CD4-positive, alpha-beta T cell (primary cell): ENCODE results near the gene SHANK1. TPM values are rescaled to one million over a fixed set of nuclear protein-coding genes. Genes with fewer than 3 reads are reported as not detected.

ENCODE experiments used
- ATAC-seq: fragments of 200-7000 bp; cut with Tn5 transposase; one replicate; pipeline ENCODE4 v1.10.0; 2022; ENCODE audit warnings: mild to moderate bottlenecking; ENCODE audit not compliant: poor library complexity
- CTCF ChIA-PET: fragments of 350-600 bp; sonication (Branson Sonifier 250); formaldehyde crosslinking; loops from one replicate; lab custom pipeline; 2021; ENCODE audit warnings: antibody characterized with exemption, inconsistent platforms; lab: Charles Lee
- POLR2A ChIA-PET: fragments of 350-600 bp; sonication (Branson Sonifier 250); formaldehyde crosslinking; loops from one replicate; lab custom pipeline; 2021; ENCODE audit warnings: antibody characterized with exemption, inconsistent platforms; lab: Charles Lee
- DNase-seq, 14 experiments: peaks; one replicate each; pipeline ENCODE4 v3.0.0-alpha.2; 2013 to 2020; ENCODE audit warnings: mixed read lengths in 2 of 14
- H3K27ac ChIP-seq, 2 donors: one replicate each; pipeline versions ENCODE4 v1.5.1 to v1.7.0; 2013; ENCODE audit warnings: low read length in 2 of 2, low read depth in 1 of 2, mild to moderate bottlenecking in 1 of 2
- H3K27me3 ChIP-seq, 2 experiments: 1 replicate in 1 of 2; 2 replicates in 1 of 2; pipeline versions ENCODE4 v1.6.1 to v1.7.0; 2013; ENCODE audit warnings: low read length in 2 of 2, control low read depth in 1 of 2, mild to moderate bottlenecking in 1 of 2, moderate library complexity in 1 of 2; ENCODE audit not compliant: insufficient read depth in 2 of 2, control insufficient read depth in 1 of 2
- H3K36me3 ChIP-seq: one replicate; pipeline ENCODE4 v1.6.1; 2013; ENCODE audit warnings: low read length, control low read depth; ENCODE audit not compliant: insufficient read depth
- H3K4me1 ChIP-seq: one replicate; pipeline ENCODE4 v1.6.1; 2013; ENCODE audit warnings: low read length, control low read depth; ENCODE audit not compliant: insufficient read depth
- H3K4me3 ChIP-seq: one replicate; pipeline ENCODE4 v1.5.1; 2013; ENCODE audit warnings: mild to moderate bottlenecking, low read length, moderate library complexity
- H3K9me3 ChIP-seq, 2 experiments: 1 replicate in 1 of 2; 2 replicates in 1 of 2; pipeline versions ENCODE4 v1.6.1 to v1.7.0; 2013; ENCODE audit warnings: low read length in 2 of 2, mild to moderate bottlenecking in 2 of 2, control low read depth in 1 of 2, moderate library complexity in 1 of 2; ENCODE audit not compliant: control insufficient read depth in 1 of 2, insufficient read depth in 1 of 2
- H3K27ac Mint-ChIP-seq: one replicate; pipeline ENCODE4 v1.8.0; 2020; ENCODE audit warnings: mixed read lengths
- H3K27me3 Mint-ChIP-seq: one replicate; pipeline ENCODE4 v1.8.0; 2021; ENCODE audit warnings: mixed read lengths
- H3K36me3 Mint-ChIP-seq: one replicate; pipeline ENCODE4 v1.8.0; 2021; ENCODE audit warnings: low read depth, mixed read lengths
- H3K4me1 Mint-ChIP-seq: one replicate; pipeline ENCODE4 v1.8.0; 2021; ENCODE audit warnings: low read depth, mixed read lengths
- H3K4me3 Mint-ChIP-seq: one replicate; pipeline ENCODE4 v1.8.0; 2020; ENCODE audit warnings: mild to moderate bottlenecking, mixed read lengths
- H3K9me3 Mint-ChIP-seq: one replicate; pipeline ENCODE4 v1.8.0; 2020; ENCODE audit warnings: mixed read lengths
- intact Hi-C, 2 experiments: fragments of 100-400 bp; cut with DNase I in 1 of 2; cut with micrococcal nuclease in 1 of 2; formaldehyde crosslinking; loops; one replicate each; pipeline versions ENCODE4 v1.15.1 to v1.9.0; 2023 to 2025; cut with DNase I, micrococcal nuclease
- total RNA-seq, 174 experiments: library from RNA in 2 of 174; stranded (reverse) in 2 of 174; gene quantifications; one replicate each; pipeline ENCODE4 v1.2.3 and lab custom pipeline; 2021 to 2026
- TF ChIP-seq, protein P1 (sequence below): fragments of 200-600 bp; IDR thresholded peaks from one replicate; pipeline ENCODE4 v1.8.0; 2022; ENCODE audit warnings: antibody characterized with exemption, mild to moderate bottlenecking

SHANK1 gene
- total RNA-seq, 2 experiments from 2014 or later, result not detected

- H3K4me3 ChIP-seq, result no peak overlapping the region
- Mint-ChIP-seq H3K4me3 (no peak overlapping the region), H3K4me1 (no peaks in the 10 kb centered on the region), H3K27me3 (peaks cover 81% of the 10 kb centered on the region), H3K36me3 (no peaks in the 10 kb centered on the region), H3K9me3 (no peaks in the 10 kb centered on the region), H3K27ac (no peak overlapping the region)
- H3K36me3 ChIP-seq, result no peaks in the 10 kb centered on the region
- TF ChIP-seq, protein P1, sequence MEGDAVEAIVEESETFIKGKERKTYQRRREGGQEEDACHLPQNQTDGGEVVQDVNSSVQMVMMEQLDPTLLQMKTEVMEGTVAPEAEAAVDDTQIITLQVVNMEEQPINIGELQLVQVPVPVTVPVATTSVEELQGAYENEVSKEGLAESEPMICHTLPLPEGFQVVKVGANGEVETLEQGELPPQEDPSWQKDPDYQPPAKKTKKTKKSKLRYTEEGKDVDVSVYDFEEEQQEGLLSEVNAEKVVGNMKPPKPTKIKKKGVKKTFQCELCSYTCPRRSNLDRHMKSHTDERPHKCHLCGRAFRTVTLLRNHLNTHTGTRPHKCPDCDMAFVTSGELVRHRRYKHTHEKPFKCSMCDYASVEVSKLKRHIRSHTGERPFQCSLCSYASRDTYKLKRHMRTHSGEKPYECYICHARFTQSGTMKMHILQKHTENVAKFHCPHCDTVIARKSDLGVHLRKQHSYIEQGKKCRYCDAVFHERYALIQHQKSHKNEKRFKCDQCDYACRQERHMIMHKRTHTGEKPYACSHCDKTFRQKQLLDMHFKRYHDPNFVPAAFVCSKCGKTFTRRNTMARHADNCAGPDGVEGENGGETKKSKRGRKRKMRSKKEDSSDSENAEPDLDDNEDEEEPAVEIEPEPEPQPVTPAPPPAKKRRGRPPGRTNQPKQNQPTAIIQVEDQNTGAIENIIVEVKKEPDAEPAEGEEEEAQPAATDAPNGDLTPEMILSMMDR, result no peak
- intact Hi-C loops, result no loop called here
- H3K9me3 ChIP-seq, result no peaks in the 10 kb centered on the region
- H3K27ac ChIP-seq, result no peak overlapping the region
- no peaks in the 10 kb centered on the region for H3K4me1 ChIP-seq
- no peak for DNase-seq
- ChIA-PET CTCF (no interaction called here), POLR2A (no interaction called here)
- no peak for ATAC-seq
- peaks cover 17 to 25% of the 10 kb centered on the region in 2 experiments for H3K27me3 ChIP-seq
Measured at GRCh38 chr19:50735869-50736268, 16.3 kb upstream of the SHANK1 start.

- Mint-ChIP-seq H3K9me3 (no peaks in the 10 kb centered on the region), H3K4me3 (no peak overlapping the region), H3K27me3 (peaks cover 40% of the 10 kb centered on the region), H3K27ac (no peak overlapping the region), H3K4me1 (peaks cover 9% of the 10 kb centered on the region), H3K36me3 (no peaks in the 10 kb centered on the region)
- H3K27me3 ChIP-seq, result peaks cover 30 to 47% of the 10 kb centered on the region in 2 experiments
- intact Hi-C loops, result loop anchor here in 1 of 2 experiments (5.0 to 10.0 kb wide), 2 partner anchors 52 to 395 kb away; no protein-coding TSS in a partner anchor
- TF ChIP-seq, protein P1, result no peak
- ChIA-PET POLR2A (no interaction called here), CTCF (no interaction called here)
- no peaks in the 10 kb centered on the region for H3K36me3 ChIP-seq
- ATAC-seq (no peak), DNase-seq (no peak)
- no peak overlapping the region for H3K27ac ChIP-seq
- H3K9me3 ChIP-seq, result peaks cover 0 to 28% of the 10 kb centered on the region in 2 experiments
- peaks cover 22% of the 10 kb centered on the region for H3K4me1 ChIP-seq
- H3K4me3 ChIP-seq, result no peak overlapping the region
Measured at GRCh38 chr19:50729894-50730293, 10.3 kb upstream of the SHANK1 start.

DNA sequence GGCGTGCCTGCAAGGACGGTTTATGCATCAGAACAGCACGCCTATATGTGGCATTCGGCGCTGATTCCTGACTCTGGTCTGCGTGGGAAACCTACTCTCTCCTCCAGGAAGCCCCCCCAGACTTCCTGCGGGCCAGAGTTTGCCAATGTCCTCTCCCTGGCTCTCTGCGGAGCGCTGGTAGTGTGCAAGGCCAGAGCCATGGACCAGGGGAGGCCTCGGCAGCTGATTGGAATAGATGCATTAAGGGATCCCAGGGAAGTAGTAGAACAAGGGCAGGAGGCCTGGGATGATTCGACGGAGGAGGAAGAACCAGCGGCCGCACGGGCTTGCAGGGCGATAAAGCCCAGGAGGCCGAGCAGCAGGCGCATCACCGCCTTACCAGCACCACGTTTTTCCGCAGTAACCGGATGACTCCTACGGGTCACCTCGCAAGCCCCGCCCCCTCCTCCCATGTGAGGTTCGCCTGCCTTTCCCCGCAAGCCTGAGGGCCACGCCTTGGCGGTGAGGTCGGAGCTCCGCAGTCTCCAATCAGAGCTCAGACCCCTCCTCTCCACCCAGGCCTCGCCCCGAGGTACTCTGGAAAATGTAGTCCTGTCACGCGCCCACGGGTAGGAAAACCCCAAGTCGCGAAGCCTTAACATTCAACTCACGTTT is 8.6 kb upstream of the SHANK1 start:
- H3K27me3 ChIP-seq, result peaks cover 40 to 51% of the 10 kb centered on the region in 2 experiments
- peaks cover 16% of the 10 kb centered on the region for H3K4me1 Mint-ChIP-seq
- no peak overlapping the region for H3K27ac Mint-ChIP-seq
- POLR2A ChIA-PET, result interaction anchor here (0.5 kb wide), 1 partner anchor 562 kb away, joined by 3 read pairs; no protein-coding TSS in a partner anchor
- DNase-seq (peak in 12 of 14 experiments; percentile 15 to 80 (median 59)), ATAC-seq (peak; percentile 27)
- no peaks in the 10 kb centered on the region for H3K36me3 Mint-ChIP-seq
- peaks cover 40% of the 10 kb centered on the region for H3K27me3 Mint-ChIP-seq
- CTCF ChIA-PET, result no interaction called here
- H3K4me1 ChIP-seq, result peaks cover 34% of the 10 kb centered on the region
- H3K4me3 ChIP-seq, result no peak overlapping the region
- TF ChIP-seq, protein P1, result no peak
- H3K36me3 ChIP-seq, result no peaks in the 10 kb centered on the region
- no peaks in the 10 kb centered on the region for H3K9me3 Mint-ChIP-seq
- H3K4me3 Mint-ChIP-seq, result peak overlapping the region; percentile 51
- no peak overlapping the region for H3K27ac ChIP-seq
- intact Hi-C loops, result loop anchor here in 1 of 2 experiments (5.0 to 10.0 kb wide), 2 partner anchors 54 to 393 kb away; no protein-coding TSS in a partner anchor
- H3K9me3 ChIP-seq, result peaks cover 0 to 45% of the 10 kb centered on the region in 2 experiments
